Cardiac muscle cell (in vitro differentiated cells and primary cell): ENCODE results near the gene UPF3B. TPM values are rescaled to one million over a fixed set of nuclear protein-coding genes. Genes with fewer than 3 reads are reported as not detected.

Experiments
- DNase-seq, 2 donors: peaks; one replicate each; pipeline versions ENCODE4 v3.0.0 to v3.0.0-alpha.2; 2010 to 2017; ENCODE audit warnings: low read depth in 1 of 2, low spot score in 1 of 2
- H3K27ac ChIP-seq: fragments of 200-600 bp; sonication (generic); 2 replicates; pipeline ENCODE4 v1.5.1; 2016
- H3K27me3 ChIP-seq: fragments of 200-600 bp; sonication (generic); 2 replicates; pipeline ENCODE4 v1.6.0; 2016; ENCODE audit warnings: control low read depth
- H3K36me3 ChIP-seq: fragments of 200-600 bp; sonication (generic); 2 replicates; pipeline ENCODE4 v1.5.1; 2016; ENCODE audit warnings: control low read depth
- H3K4me1 ChIP-seq: fragments of 200-600 bp; sonication (generic); 2 replicates; pipeline ENCODE4 v1.8.1; 2017; ENCODE audit warnings: low read depth, mild to moderate bottlenecking, mixed run types
- H3K4me3 ChIP-seq: fragments of 200-600 bp; sonication (generic); 2 replicates; pipeline ENCODE4 v1.5.1; 2016; ENCODE audit warnings: mild to moderate bottlenecking
- H3K9me3 ChIP-seq: fragments of 200-600 bp; sonication (generic); 2 replicates; pipeline ENCODE4 v1.5.1; 2017; ENCODE audit warnings: low read depth, mild to moderate bottlenecking, control low read depth
- CTCF ChIP-seq: IDR thresholded peaks from 2 replicates; pipeline ENCODE4 v1.5.1; 2012; ENCODE audit warnings: low read depth, mild to moderate bottlenecking, low read length
- polyA plus RNA-seq: library from polyadenylated mRNA; unstranded; fragments of >200 nt; fragmentation: Nextera tagmentation; extraction: Ambion mirVana; gene quantifications from 2 replicates; pipeline ENCODE4 v1.2.1, GENCODE V29; 2016
- total RNA-seq: library from RNA; depleted of rRNA; stranded (reverse); fragments of >200 nt; gene quantifications from 2 replicates; pipeline ENCODE4 v1.2.3, GENCODE V29; 2016

The UPF3B gene
- total and polyA plus RNA-seq, 2 experiments from 2014 or later: 5.5 to 22.2 TPM

- peak overlapping the region; percentile 35 for H3K4me3 ChIP-seq
- H3K9me3 ChIP-seq: no peaks in the 10 kb centered on the region
- peak; percentile 67 for TF ChIP-seq CTCF
- peak; percentile 64 to 65 for DNase-seq
- H3K27ac ChIP-seq: no peak overlapping the region
- no peaks in the 10 kb centered on the region for H3K27me3 ChIP-seq
- no peaks in the 10 kb centered on the region for H3K4me1 ChIP-seq
- H3K36me3 ChIP-seq: no peaks in the 10 kb centered on the region
Measured at GRCh38 chrX:119887721-119888425, 35.1 kb upstream of the UPF3B start.

- peak in 1 of 2 donors; percentile 11 for DNase-seq
- Histone ChIP-seq H3K9me3 (no peaks in the 10 kb centered on the region), H3K27me3 (no peaks in the 10 kb centered on the region), H3K36me3 (no peaks in the 10 kb centered on the region), H3K27ac (no peak overlapping the region), H3K4me3 (no peak overlapping the region), H3K4me1 (no peaks in the 10 kb centered on the region)
- TF ChIP-seq CTCF: no peak
Measured at GRCh38 chrX:119885554-119886428, 33.0 kb upstream of the UPF3B start.

GRCh38 chrX:119880552-119881437 lies 28.0 kb upstream of the UPF3B start:
- H3K9me3 ChIP-seq: no peaks in the 10 kb centered on the region
- no peaks in the 10 kb centered on the region for H3K4me1 ChIP-seq
- no peak overlapping the region for H3K4me3 ChIP-seq
- no peaks in the 10 kb centered on the region for H3K27me3 ChIP-seq
- H3K27ac ChIP-seq: no peak overlapping the region
- peak; percentile 67 for TF ChIP-seq CTCF
- H3K36me3 ChIP-seq: no peaks in the 10 kb centered on the region
- DNase-seq: peak; percentile 17 to 66

GRCh38 chrX:119880076-119880475 lies 27.3 kb upstream of the UPF3B start:
- Histone ChIP-seq H3K9me3 (no peaks in the 10 kb centered on the region), H3K4me1 (no peaks in the 10 kb centered on the region), H3K27ac (no peak overlapping the region), H3K27me3 (no peaks in the 10 kb centered on the region), H3K4me3 (no peak overlapping the region), H3K36me3 (no peaks in the 10 kb centered on the region)
- TF ChIP-seq CTCF: no peak
- no peak for DNase-seq

- no peak for DNase-seq
Measured at GRCh38 chrX:119878740-119879139, 26.0 kb upstream of the UPF3B start.

More at GRCh38 chrX:119878740-119879139, 26.0 kb upstream of the UPF3B start:
- H3K9me3 ChIP-seq: no peaks in the 10 kb centered on the region
- H3K4me1 ChIP-seq: no peaks in the 10 kb centered on the region
- H3K36me3 ChIP-seq: no peaks in the 10 kb centered on the region
- no peak overlapping the region for H3K4me3 ChIP-seq
- H3K27me3 ChIP-seq: no peaks in the 10 kb centered on the region
- TF ChIP-seq CTCF: no peak
- no peak overlapping the region for H3K27ac ChIP-seq
